GM12878 (cell line): ENCODE measurements around the gene CHD9. TPM values are rescaled to one million over a fixed set of nuclear protein-coding genes. Genes with fewer than 3 reads are reported as not detected.

Experiments used
- ATAC-seq: fragments of 200-7000 bp; cut with Tn5 transposase; 3 replicates; pipeline ENCODE4 v1.9.1; 2020; ENCODE audit warnings: mild to moderate bottlenecking, moderate library complexity
- BruUV-seq: library from RNA; stranded (reverse); fragments of 400-500 nt; replicated peaks from 2 replicates; lab custom pipeline; 2021; lab: Mats Ljungman, UMichigan
- CTCF ChIA-PET: fragments of 300-600 bp; sonication (Branson Sonifier 250); formaldehyde crosslinking; extraction: SDS; loops from one replicate; lab custom pipeline; 2021; ENCODE audit warnings: inconsistent platforms; lab: Yijun Ruan, JAX
- POLR2A ChIA-PET: fragments of 350-600 bp; formaldehyde crosslinking; extraction: SDS; loops from one replicate; lab custom pipeline; 2021; ENCODE audit warnings: inconsistent platforms; lab: Charles Lee
- RAD21 ChIA-PET: fragments of 300-600 bp; sonication (Branson Sonifier 250); formaldehyde crosslinking; loops from one replicate; lab custom pipeline; 2023; ENCODE audit warnings: antibody characterized with exemption; ENCODE audit not compliant: unreplicated experiment; lab: Charles Lee
- SMC1A ChIA-PET: fragments of 300-600 bp; sonication (Branson Sonifier 250); formaldehyde crosslinking; loops from one replicate; lab custom pipeline; 2023; ENCODE audit not compliant: unreplicated experiment, uncharacterized antibody; lab: Charles Lee
- DNase-seq: peaks from one replicate; pipeline ENCODE4 v3.0.0-alpha.2; 2011; ENCODE audit warnings: low read depth, low spot score
- FAIRE-seq: peaks from 3 replicates; lab custom pipeline; 2011; peaks lifted over from hg19 to GRCh38; lab: Jason Lieb, UNC
- H2AFZ ChIP-seq: 2 replicates; pipeline ENCODE4 v1.6.0; 2011; ENCODE audit warnings: low read depth, low read length, control low read depth; ENCODE audit not compliant: control insufficient read depth
- H3K27ac ChIP-seq: 2 replicates; pipeline ENCODE4 v1.5.1; 2011; ENCODE audit warnings: control low read depth; ENCODE audit not compliant: control insufficient read depth, insufficient read depth
- H3K27me3 ChIP-seq, 2 experiments: replicated peaks in 1 of 2; 2 replicates each; pipeline versions ENCODE4 v1.6.0 to v1.6.1; 2011; ENCODE audit warnings: low read length in 1 of 2; ENCODE audit not compliant: control insufficient read depth in 2 of 2, insufficient read depth in 2 of 2
- H3K36me3 ChIP-seq, 2 experiments: 2 replicates each; pipeline ENCODE4 v1.5.1; 2011; ENCODE audit warnings: low read length in 1 of 2; ENCODE audit not compliant: control insufficient read depth in 2 of 2, insufficient read depth in 2 of 2
- H3K4me1 ChIP-seq: 2 replicates; pipeline ENCODE4 v1.6.1; 2011; ENCODE audit warnings: mild to moderate bottlenecking, low read length, moderate library complexity, mixed read lengths; ENCODE audit not compliant: control insufficient read depth, insufficient read depth
- H3K4me2 ChIP-seq: 2 replicates; pipeline ENCODE4 v1.6.0; 2011; ENCODE audit warnings: control low read depth; ENCODE audit not compliant: control insufficient read depth, insufficient read depth
- H3K4me3 ChIP-seq: fragments of 200-600 bp; sonication (generic); 2 replicates; pipeline ENCODE4 v1.5.1; 2016
- H3K79me2 ChIP-seq: 2 replicates; pipeline ENCODE4 v1.6.0; 2011; ENCODE audit warnings: low read length; ENCODE audit not compliant: control insufficient read depth, insufficient read depth
- H3K9ac ChIP-seq: 2 replicates; pipeline ENCODE4 v1.8.0; 2011; ENCODE audit warnings: low read length, control low read depth, mixed read lengths; ENCODE audit not compliant: control insufficient read depth, insufficient read depth
- H3K9me3 ChIP-seq: replicated peaks from 3 replicates; pipeline ENCODE4 v1.5.1; 2011; ENCODE audit warnings: mild to moderate bottlenecking, low read length; ENCODE audit not compliant: control insufficient read depth, insufficient read depth
- H4K20me1 ChIP-seq: 2 replicates; pipeline ENCODE4 v1.6.0; 2011; ENCODE audit not compliant: control insufficient read depth, insufficient read depth
- BRCA1 ChIP-seq: IDR thresholded peaks from 2 replicates; pipeline ENCODE4 v1.6.1; 2011; ENCODE audit warnings: low read depth, low read length, improper control_type of control experiment
- EZH2 ChIP-seq: IDR thresholded peaks from 2 replicates; pipeline ENCODE4 v1.6.1; 2012; ENCODE audit warnings: low read depth, mild to moderate bottlenecking, control low read depth, inconsistent platforms, low read length, borderline replicate concordance; ENCODE audit not compliant: control insufficient read depth
- MLLT1 ChIP-seq: fragments of 450-650 bp; IDR thresholded peaks from 2 replicates; pipeline ENCODE4 v1.6.1; 2016; ENCODE audit warnings: mild to moderate bottlenecking
- PML ChIP-seq: IDR thresholded peaks from 2 replicates; pipeline ENCODE4 v1.6.1; 2012; ENCODE audit warnings: low read length, inconsistent platforms
- RBBP5 ChIP-seq: fragments of 200-600 bp; sonication (generic); conservative IDR thresholded peaks from 2 replicates; pipeline ENCODE4 v1.6.1; 2016
- SUZ12 ChIP-seq: fragments of 200-600 bp; sonication (generic); IDR thresholded peaks from one replicate; pipeline ENCODE4 v1.6.1; 2018; ENCODE audit warnings: antibody characterized with exemption, mild to moderate bottlenecking; ENCODE audit not compliant: unreplicated experiment
- WRNIP1 ChIP-seq: IDR thresholded peaks from 2 replicates; pipeline ENCODE4 v1.6.1; 2011; ENCODE audit warnings: low read depth, low read length, improper control_type of control experiment, borderline replicate concordance
- WGBS: methylation state at CpG from one replicate; pipeline ENCODE4 v1.1.6; 2016; ENCODE audit warnings: low lambda C conversion rate; ENCODE audit not compliant: insufficient replicate concordance, insufficient coverage; ENCODE audit errors: missing lambda C conversion rate; 5-methylcytosine and 5-hydroxymethylcytosine counted together
- in situ Hi-C: fragments of 300-500 bp; cut with MboI; formaldehyde crosslinking; loops from 9 replicates; pipeline ENCODE4 v1.14.3; 2018; ENCODE audit warnings: mixed read lengths
- intact Hi-C: fragments of 100-400 bp; cut with micrococcal nuclease; formaldehyde crosslinking; loops from one replicate; pipeline ENCODE4 v1.14.2; 2022; ENCODE audit not compliant: unreplicated experiment
- polyA plus RNA-seq, 11 experiments: library from polyadenylated mRNA; depleted of rRNA in 4 of 11; unstranded in 6 of 11; stranded (reverse) in 5 of 11; fragments of >200 nt; fragmentation: Nextera tagmentation in 4 of 11; fragmentation: Illumina TruSeq in 1 of 11; extraction: Ambion mirVana in 4 of 11; extraction: Trizol in 1 of 11; gene quantifications; 1 replicate in 1 of 11; 2 replicates in 10 of 11; pipeline versions ENCODE4 v1.2.1 to v1.2.3, GENCODE V29; 2011 to 2016; ENCODE audit warnings: inconsistent platforms in 2 of 11, missing spikeins in 2 of 11, low read depth in 1 of 11
- total RNA-seq, 4 experiments: library from RNA; depleted of rRNA in 3 of 4; stranded (reverse); fragments of >200 nt in 3 of 4; fragmentation: Illumina TruSeq in 1 of 4; extraction: Trizol in 1 of 4; gene quantifications; 2 replicates each; pipeline versions ENCODE4 v1.2.1 to v1.2.3, GENCODE V29; 2013 to 2021
- TF ChIP-seq, protein P1 (sequence below): fragments of 150-350 bp; IDR thresholded peaks from 2 replicates; pipeline ENCODE4 v1.6.1; 2014; ENCODE audit warnings: mild to moderate bottlenecking, low read depth, low read length
- TF ChIP-seq, protein P2 (sequence below): fragments of 150-350 bp; IDR thresholded peaks from 2 replicates; pipeline ENCODE4 v1.6.1; 2016; ENCODE audit warnings: low read depth, low read length

The CHD9 gene
- total and polyA plus RNA-seq, 10 of the 15 experiments (the other 5 are each of a cell fraction or from before 2014, with no cell fraction given), result 29.2 to 95.7 (median 54.3) TPM

- TF ChIP-seq, protein P1, sequence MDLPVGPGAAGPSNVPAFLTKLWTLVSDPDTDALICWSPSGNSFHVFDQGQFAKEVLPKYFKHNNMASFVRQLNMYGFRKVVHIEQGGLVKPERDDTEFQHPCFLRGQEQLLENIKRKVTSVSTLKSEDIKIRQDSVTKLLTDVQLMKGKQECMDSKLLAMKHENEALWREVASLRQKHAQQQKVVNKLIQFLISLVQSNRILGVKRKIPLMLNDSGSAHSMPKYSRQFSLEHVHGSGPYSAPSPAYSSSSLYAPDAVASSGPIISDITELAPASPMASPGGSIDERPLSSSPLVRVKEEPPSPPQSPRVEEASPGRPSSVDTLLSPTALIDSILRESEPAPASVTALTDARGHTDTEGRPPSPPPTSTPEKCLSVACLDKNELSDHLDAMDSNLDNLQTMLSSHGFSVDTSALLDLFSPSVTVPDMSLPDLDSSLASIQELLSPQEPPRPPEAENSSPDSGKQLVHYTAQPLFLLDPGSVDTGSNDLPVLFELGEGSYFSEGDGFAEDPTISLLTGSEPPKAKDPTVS, result no peak
- no peak for TF ChIP-seq BRCA1
- no peak for TF ChIP-seq RBBP5
- no peak for TF ChIP-seq WRNIP1
- no peak for TF ChIP-seq SUZ12
- TF ChIP-seq EZH2, result no peak
- no peak for TF ChIP-seq PML
- TF ChIP-seq, all 136 proteins: peak for 0
These were observed 154.6 kb downstream of the CHD9 start (continued) for GRCh38 chr16:53209429-53209828.

GRCh38 chr16:53209877-53210276, 155.1 kb downstream of the CHD9 start:
- in situ Hi-C loops, result loop anchor here (5.0 kb wide), 1 partner anchor 78 kb away; no protein-coding TSS in a partner anchor
- RAD21 ChIA-PET, result interaction anchor here (0.8 kb wide), 1 partner anchor 157 kb away, joined by 3 read pairs; the partner anchor contains the start of gene CHD9NB
- H3K9me3 ChIP-seq, result no peaks in the 10 kb centered on the region; the same call in 2 of the 3 replicates
- TSS peak; percentile 43 for BruUV-seq
- ATAC-seq (no peak), FAIRE-seq (no peak), DNase-seq (no peak)
- peak overlapping the region; percentile 16 for H3K27ac ChIP-seq
- peaks cover 69% of the 10 kb centered on the region for H3K79me2 ChIP-seq
- peaks cover 0 to 7% of the 10 kb centered on the region in 2 experiments; a peak in 2 of 4 replicates for H3K36me3 ChIP-seq
- 60% methylated on average over 2 of the region's 2 CpGs for WGBS
- H3K27me3 ChIP-seq, result no peaks in the 10 kb centered on the region
- peak overlapping the region; percentile 71 for H3K9ac ChIP-seq
- CTCF ChIA-PET, result interaction anchor here (0.6 to 4.3 kb wide), 5 partner anchors 8 to 153 kb away, joined by 3 to 70 read pairs (median 4); partner anchors contain the start of gene CHD9
- POLR2A ChIA-PET, result no interaction called here
- peaks cover 3% of the 10 kb centered on the region; the same call in 1 of the 2 replicates for H3K4me1 ChIP-seq
- H3K4me3 ChIP-seq, result peak overlapping the region; percentile 72
- TF ChIP-seq, protein P2, sequence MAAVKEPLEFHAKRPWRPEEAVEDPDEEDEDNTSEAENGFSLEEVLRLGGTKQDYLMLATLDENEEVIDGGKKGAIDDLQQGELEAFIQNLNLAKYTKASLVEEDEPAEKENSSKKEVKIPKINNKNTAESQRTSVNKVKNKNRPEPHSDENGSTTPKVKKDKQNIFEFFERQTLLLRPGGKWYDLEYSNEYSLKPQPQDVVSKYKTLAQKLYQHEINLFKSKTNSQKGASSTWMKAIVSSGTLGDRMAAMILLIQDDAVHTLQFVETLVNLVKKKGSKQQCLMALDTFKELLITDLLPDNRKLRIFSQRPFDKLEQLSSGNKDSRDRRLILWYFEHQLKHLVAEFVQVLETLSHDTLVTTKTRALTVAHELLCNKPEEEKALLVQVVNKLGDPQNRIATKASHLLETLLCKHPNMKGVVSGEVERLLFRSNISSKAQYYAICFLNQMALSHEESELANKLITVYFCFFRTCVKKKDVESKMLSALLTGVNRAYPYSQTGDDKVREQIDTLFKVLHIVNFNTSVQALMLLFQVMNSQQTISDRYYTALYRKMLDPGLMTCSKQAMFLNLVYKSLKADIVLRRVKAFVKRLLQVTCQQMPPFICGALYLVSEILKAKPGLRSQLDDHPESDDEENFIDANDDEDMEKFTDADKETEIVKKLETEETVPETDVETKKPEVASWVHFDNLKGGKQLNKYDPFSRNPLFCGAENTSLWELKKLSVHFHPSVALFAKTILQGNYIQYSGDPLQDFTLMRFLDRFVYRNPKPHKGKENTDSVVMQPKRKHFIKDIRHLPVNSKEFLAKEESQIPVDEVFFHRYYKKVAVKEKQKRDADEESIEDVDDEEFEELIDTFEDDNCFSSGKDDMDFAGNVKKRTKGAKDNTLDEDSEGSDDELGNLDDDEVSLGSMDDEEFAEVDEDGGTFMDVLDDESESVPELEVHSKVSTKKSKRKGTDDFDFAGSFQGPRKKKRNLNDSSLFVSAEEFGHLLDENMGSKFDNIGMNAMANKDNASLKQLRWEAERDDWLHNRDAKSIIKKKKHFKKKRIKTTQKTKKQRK, result no peak
- TF ChIP-seq MLLT1, result 0 out of 2 replicates have a peak, but pooled peaks have one; percentile 18
- SMC1A ChIA-PET, result interaction anchor here (0.6 to 6.0 kb wide), 6 partner anchors 51 to 154 kb away, joined by 3 to 88 read pairs (median 6); partner anchors contain the start of genes CHD9 and CHD9NB
- no peak overlapping the region for H2AFZ ChIP-seq
- H4K20me1 ChIP-seq, result no peaks in the 10 kb centered on the region
- peak overlapping the region; percentile 98 for H3K4me2 ChIP-seq
- intact Hi-C loops, result loop anchor here (5.0 kb wide), 1 partner anchor 48 kb away; no protein-coding TSS in a partner anchor
